ENCODE results near the gene CYBB.

CYBB gene

GRCh38 chrX:37846141-37846540 lies 66.3 kb downstream of the CYBB start:
- Mint-ChIP-seq H3K4me3 (peak overlapping the region; percentile 80), H3K4me1 (ENCODE audit: low read depth) (peaks cover 30% of the 10 kb centered on the region), H3K27me3 (no peaks in the 10 kb centered on the region), H3K36me3 (ENCODE audit: low read depth) (peaks cover 8% of the 10 kb centered on the region), H3K27ac (peak overlapping the region; percentile 75), H3K9me3 (no peaks in the 10 kb centered on the region)

- H3K4me3 Mint-ChIP-seq: peak overlapping the region; percentile 80
Measured at GRCh38 chrX:37846558-37846933, 66.7 kb downstream of the CYBB start.

GRCh38 chrX:37846934-37847732 lies 67.3 kb downstream of the CYBB start, which contains the start of gene DYNLT3:
DYNLT3 (minus strand) TSS chrX:37847571; CDS start chrX:37847510, 61 bp downstream.
- no peaks in the 10 kb centered on the region for H3K27me3 Mint-ChIP-seq

More at GRCh38 chrX:37846558-37846933, 66.7 kb downstream of the CYBB start:
- Mint-ChIP-seq H3K9me3 (no peaks in the 10 kb centered on the region), H3K4me1 (ENCODE audit: low read depth) (peaks cover 30% of the 10 kb centered on the region), H3K36me3 (ENCODE audit: low read depth) (peaks cover 6% of the 10 kb centered on the region), H3K27me3 (no peaks in the 10 kb centered on the region), H3K27ac (peak overlapping the region; percentile 75)

GRCh38 chrX:37847733-37848197 lies 67.9 kb downstream of the CYBB start:
- peaks cover 30% of the 10 kb centered on the region for H3K4me1 Mint-ChIP-seq (ENCODE audit: low read depth)
- H3K4me3 Mint-ChIP-seq: peak overlapping the region; percentile 72
- H3K9me3 Mint-ChIP-seq: no peaks in the 10 kb centered on the region
- H3K36me3 Mint-ChIP-seq (ENCODE audit: low read depth): peaks cover 6% of the 10 kb centered on the region
- H3K27ac Mint-ChIP-seq: peak overlapping the region; percentile 93
- no peaks in the 10 kb centered on the region for H3K27me3 Mint-ChIP-seq

More at GRCh38 chrX:37846934-37847732, 67.3 kb downstream of the CYBB start, which contains the start of gene DYNLT3:
- H3K36me3 Mint-ChIP-seq (ENCODE audit: low read depth): peaks cover 6% of the 10 kb centered on the region
- H3K9me3 Mint-ChIP-seq: no peaks in the 10 kb centered on the region
- peak within 1 kb of the TSS; percentile 93 for H3K27ac Mint-ChIP-seq
- peaks cover 30% of the 10 kb centered on the region for H3K4me1 Mint-ChIP-seq (ENCODE audit: low read depth)
- peak within 1 kb of the TSS; percentile 80 for H3K4me3 Mint-ChIP-seq

GRCh38 chrX:37854148-37854547 lies 74.3 kb downstream of the CYBB start:
- peaks cover 7% of the 10 kb centered on the region for H3K4me1 Mint-ChIP-seq (ENCODE audit: low read depth)
- H3K27me3 Mint-ChIP-seq: no peaks in the 10 kb centered on the region
- H3K36me3 Mint-ChIP-seq (ENCODE audit: low read depth): no peaks in the 10 kb centered on the region
- no peaks in the 10 kb centered on the region for H3K9me3 Mint-ChIP-seq
- H3K27ac Mint-ChIP-seq: no peak overlapping the region
- no peak overlapping the region for H3K4me3 Mint-ChIP-seq

- Mint-ChIP-seq H3K36me3 (ENCODE audit: low read depth) (no peaks in the 10 kb centered on the region), H3K27ac (no peak overlapping the region), H3K4me1 (ENCODE audit: low read depth) (peaks cover 1% of the 10 kb centered on the region), H3K27me3 (no peaks in the 10 kb centered on the region), H3K4me3 (no peak overlapping the region), H3K9me3 (no peaks in the 10 kb centered on the region)
Measured at GRCh38 chrX:37854748-37855147, 74.9 kb downstream of the CYBB start.

GRCh38 chrX:37860721-37861120 lies 80.9 kb downstream of the CYBB start:
- H3K9me3 Mint-ChIP-seq: no peaks in the 10 kb centered on the region
- no peak overlapping the region for H3K27ac Mint-ChIP-seq
- no peaks in the 10 kb centered on the region for H3K4me1 Mint-ChIP-seq (ENCODE audit: low read depth)
- no peaks in the 10 kb centered on the region for H3K36me3 Mint-ChIP-seq (ENCODE audit: low read depth)
- H3K4me3 Mint-ChIP-seq: no peak overlapping the region
- peaks cover 12% of the 10 kb centered on the region for H3K27me3 Mint-ChIP-seq

- Mint-ChIP-seq H3K9me3 (no peaks in the 10 kb centered on the region), H3K27ac (no peak overlapping the region), H3K36me3 (ENCODE audit: low read depth) (no peaks in the 10 kb centered on the region), H3K4me1 (ENCODE audit: low read depth) (peaks cover 6% of the 10 kb centered on the region), H3K4me3 (no peak overlapping the region), H3K27me3 (peaks cover 12% of the 10 kb centered on the region)
Measured at GRCh38 chrX:37862851-37863250, 83.0 kb downstream of the CYBB start.

Measured in stimulated activated naive CD8-positive, alpha-beta T cell treated with anti-CD3 and anti-CD28 coated beads, Interleukin-15, Interleukin-2, amounts not matched to agents 100 ng/mL and 50 ng/mL, for 24 hours (primary cell).